Ascending aorta (tissue), 2 donors: ENCODE measurements around the gene ENPP3. TPM values are rescaled to one million over a fixed set of nuclear protein-coding genes. Genes with fewer than 3 reads are reported as not detected.

Experiments used
- DNase-seq, 2 donors: peaks; one replicate each; pipeline ENCODE4 v3.0.0-alpha.2; 2019; ENCODE audit warnings: low spot score in 2 of 2
- H3K27ac ChIP-seq, 2 donors: fragments of 200-600 bp; sonication (generic); one replicate each; pipeline ENCODE4 v1.5.1; 2016 to 2017; ENCODE audit warnings: mild to moderate bottlenecking in 1 of 2
- H3K27me3 ChIP-seq: fragments of 200-600 bp; sonication (generic); one replicate; pipeline ENCODE4 v1.5.1; 2017
- H3K36me3 ChIP-seq, 2 donors: fragments of 200-600 bp; sonication (generic); one replicate each; pipeline ENCODE4 v1.5.1; 2016
- H3K4me1 ChIP-seq, 2 donors: fragments of 200-600 bp; sonication (generic); one replicate each; pipeline ENCODE4 v1.5.1; 2016 to 2017; ENCODE audit warnings: mild to moderate bottlenecking in 1 of 2
- H3K4me3 ChIP-seq, 2 donors: fragments of 200-600 bp; sonication (generic); one replicate each; pipeline ENCODE4 v1.5.1; 2016 to 2017; ENCODE audit warnings: mild to moderate bottlenecking in 1 of 2
- H3K9me3 ChIP-seq, 2 donors: fragments of 200-600 bp; sonication (generic); one replicate each; pipeline ENCODE4 v1.5.1; 2016
- intact Hi-C: fragments of 100-400 bp; cut with DNase I; formaldehyde crosslinking; loops from one replicate; pipeline ENCODE4 v1.15.1; 2023
- total RNA-seq: library from RNA; depleted of rRNA; stranded (reverse); fragments of >200 nt; gene quantifications from one replicate; pipeline ENCODE4 v1.1.0, GENCODE V29; 2016
- TF ChIP-seq, protein P1 (sequence below), 3 experiments: fragments of 200-600 bp in 2 of 3; fragments of 450-650 bp in 1 of 3; sonication (generic) in 2 of 3; IDR thresholded peaks; one replicate each; pipeline ENCODE4 v1.5.1; 2016 to 2019; ENCODE audit warnings: antibody characterized with exemption in 3 of 3, mild to moderate bottlenecking in 1 of 3, moderate library complexity in 1 of 3

ENPP3 gene
- total RNA-seq, 1 donor from 2014 or later = not detected

DNA sequence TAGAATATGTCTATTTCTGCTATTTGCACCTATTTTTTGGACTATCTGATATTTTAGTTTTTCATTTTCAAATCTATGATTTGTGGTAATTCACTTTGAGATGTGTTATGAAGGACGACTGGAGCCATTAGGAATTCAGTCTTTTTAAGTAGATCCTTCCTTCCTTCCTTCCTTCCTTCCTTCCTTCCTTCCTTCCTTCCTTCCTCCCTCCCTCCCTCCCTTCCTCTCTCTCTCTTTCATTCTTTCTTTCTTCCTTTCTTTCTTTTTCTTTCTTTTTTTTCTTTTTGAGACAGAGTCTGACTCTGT is 124.6 kb downstream of the ENPP3 start:
- no peaks in the 10 kb centered on the region for H3K9me3 ChIP-seq
- no peak for DNase-seq
- H3K4me1 ChIP-seq = peaks cover 6 to 39% of the 10 kb centered on the region in 2 donors
- no peaks in the 10 kb centered on the region for H3K27me3 ChIP-seq
- peak overlapping the region; percentile 38 to 49 for H3K27ac ChIP-seq
- intact Hi-C loops = loop anchor here (5.0 kb wide), 3 partner anchors 46 to 191 kb away; partner anchors contain the start of genes CCN2 and ENPP1
- H3K4me3 ChIP-seq = no peak overlapping the region
- TF ChIP-seq, protein P1, sequence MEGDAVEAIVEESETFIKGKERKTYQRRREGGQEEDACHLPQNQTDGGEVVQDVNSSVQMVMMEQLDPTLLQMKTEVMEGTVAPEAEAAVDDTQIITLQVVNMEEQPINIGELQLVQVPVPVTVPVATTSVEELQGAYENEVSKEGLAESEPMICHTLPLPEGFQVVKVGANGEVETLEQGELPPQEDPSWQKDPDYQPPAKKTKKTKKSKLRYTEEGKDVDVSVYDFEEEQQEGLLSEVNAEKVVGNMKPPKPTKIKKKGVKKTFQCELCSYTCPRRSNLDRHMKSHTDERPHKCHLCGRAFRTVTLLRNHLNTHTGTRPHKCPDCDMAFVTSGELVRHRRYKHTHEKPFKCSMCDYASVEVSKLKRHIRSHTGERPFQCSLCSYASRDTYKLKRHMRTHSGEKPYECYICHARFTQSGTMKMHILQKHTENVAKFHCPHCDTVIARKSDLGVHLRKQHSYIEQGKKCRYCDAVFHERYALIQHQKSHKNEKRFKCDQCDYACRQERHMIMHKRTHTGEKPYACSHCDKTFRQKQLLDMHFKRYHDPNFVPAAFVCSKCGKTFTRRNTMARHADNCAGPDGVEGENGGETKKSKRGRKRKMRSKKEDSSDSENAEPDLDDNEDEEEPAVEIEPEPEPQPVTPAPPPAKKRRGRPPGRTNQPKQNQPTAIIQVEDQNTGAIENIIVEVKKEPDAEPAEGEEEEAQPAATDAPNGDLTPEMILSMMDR (IDR thresholded peaks at IDR 0.05) = no peak
- no peaks in the 10 kb centered on the region for H3K36me3 ChIP-seq

DNA sequence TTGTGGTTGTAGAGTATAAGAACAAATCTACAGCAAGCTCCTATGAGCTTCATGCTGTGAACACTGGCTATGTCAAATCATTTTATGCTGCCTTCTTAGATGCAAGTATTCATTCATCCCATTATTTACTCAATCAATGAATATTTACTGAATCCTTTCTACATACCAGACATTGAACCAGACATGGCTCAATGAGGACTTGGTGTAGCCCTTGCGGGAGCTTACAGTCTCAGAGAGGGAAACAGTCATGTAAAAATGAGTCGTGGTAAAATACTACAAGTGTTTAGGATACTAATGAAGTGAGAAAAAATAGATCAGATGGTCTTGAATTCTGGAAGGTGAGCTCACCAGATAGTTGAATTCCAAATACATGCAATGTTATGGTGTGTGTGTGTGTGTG is 125.9 kb downstream of the ENPP3 start:
- H3K4me1 ChIP-seq = peaks cover 6 to 45% of the 10 kb centered on the region in 2 donors
- intact Hi-C loops = loop anchor here (5.0 kb wide), 3 partner anchors 44 to 189 kb away; partner anchors contain the start of genes CCN2 and ENPP1

DNA sequence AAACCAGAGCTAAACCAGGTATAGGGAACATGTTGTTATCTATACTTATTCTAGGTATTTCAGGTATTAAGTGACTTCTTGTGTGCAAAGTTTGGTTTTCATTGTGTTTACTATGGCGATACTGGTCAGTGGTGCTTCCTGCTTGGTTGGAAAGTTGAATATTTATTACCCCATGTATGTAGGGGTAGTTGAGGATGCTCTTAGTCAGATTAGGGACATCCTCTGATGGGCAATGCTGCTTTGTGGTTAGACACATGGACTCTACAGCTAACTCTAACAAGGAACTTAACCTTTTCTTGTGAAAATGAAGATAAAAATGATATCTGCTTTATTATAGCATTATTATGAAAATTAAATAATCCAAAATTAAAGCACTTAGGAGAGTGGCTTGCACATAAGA is 126.6 kb downstream of the ENPP3 start:
- H3K27me3 ChIP-seq = no peaks in the 10 kb centered on the region
- intact Hi-C loops = loop anchor here (5.0 kb wide), 3 partner anchors 44 to 189 kb away; partner anchors contain the start of genes CCN2 and ENPP1
- DNase-seq = no peak
- H3K4me3 ChIP-seq = no peak overlapping the region
- H3K27ac ChIP-seq = peak overlapping the region in 1 of 2 donors; percentile 35
- H3K36me3 ChIP-seq = no peaks in the 10 kb centered on the region
- TF ChIP-seq, protein P1 (IDR thresholded peaks at IDR 0.05) = no peak
- H3K4me1 ChIP-seq = peaks cover 6 to 38% of the 10 kb centered on the region in 2 donors
- no peaks in the 10 kb centered on the region for H3K9me3 ChIP-seq

More for the DNA sequence above, 125.9 kb downstream of the ENPP3 start:
- TF ChIP-seq, protein P1 (IDR thresholded peaks at IDR 0.05) = no peak
- H3K36me3 ChIP-seq = no peaks in the 10 kb centered on the region
- DNase-seq = no peak
- no peaks in the 10 kb centered on the region for H3K27me3 ChIP-seq
- no peak overlapping the region for H3K4me3 ChIP-seq
- H3K27ac ChIP-seq = peak overlapping the region; percentile 0 to 49
- no peaks in the 10 kb centered on the region for H3K9me3 ChIP-seq

DNA sequence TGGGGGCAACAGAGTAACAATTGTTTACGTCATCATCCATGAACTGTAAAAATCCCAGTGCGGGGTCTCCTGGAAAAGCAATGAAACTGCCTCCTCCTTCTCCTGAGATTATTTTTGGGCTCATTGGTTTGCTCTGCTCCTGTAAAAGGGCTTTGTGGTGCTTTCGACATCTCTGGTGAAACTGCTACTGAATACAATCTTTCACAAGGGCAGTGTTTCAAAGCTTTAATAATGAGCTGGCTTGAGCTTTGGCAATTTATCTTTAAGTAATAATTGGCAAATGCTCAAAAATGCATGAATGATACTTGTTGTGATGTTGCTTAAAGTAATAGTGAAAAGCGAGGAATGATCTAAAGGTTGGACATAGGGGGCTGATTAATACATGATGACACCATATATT is 127.2 kb downstream of the ENPP3 start:
- H3K4me1 ChIP-seq = peaks cover 4 to 37% of the 10 kb centered on the region in 2 donors
- TF ChIP-seq, protein P1 (IDR thresholded peaks at IDR 0.05) = no peak
- no peaks in the 10 kb centered on the region for H3K27me3 ChIP-seq
- H3K27ac ChIP-seq = no peak overlapping the region
- H3K36me3 ChIP-seq = no peaks in the 10 kb centered on the region
- H3K4me3 ChIP-seq = no peak overlapping the region
- intact Hi-C loops = loop anchor here (5.0 kb wide), 3 partner anchors 43 to 188 kb away; partner anchors contain the start of genes CCN2 and ENPP1
- no peak for DNase-seq
- no peaks in the 10 kb centered on the region for H3K9me3 ChIP-seq

DNA sequence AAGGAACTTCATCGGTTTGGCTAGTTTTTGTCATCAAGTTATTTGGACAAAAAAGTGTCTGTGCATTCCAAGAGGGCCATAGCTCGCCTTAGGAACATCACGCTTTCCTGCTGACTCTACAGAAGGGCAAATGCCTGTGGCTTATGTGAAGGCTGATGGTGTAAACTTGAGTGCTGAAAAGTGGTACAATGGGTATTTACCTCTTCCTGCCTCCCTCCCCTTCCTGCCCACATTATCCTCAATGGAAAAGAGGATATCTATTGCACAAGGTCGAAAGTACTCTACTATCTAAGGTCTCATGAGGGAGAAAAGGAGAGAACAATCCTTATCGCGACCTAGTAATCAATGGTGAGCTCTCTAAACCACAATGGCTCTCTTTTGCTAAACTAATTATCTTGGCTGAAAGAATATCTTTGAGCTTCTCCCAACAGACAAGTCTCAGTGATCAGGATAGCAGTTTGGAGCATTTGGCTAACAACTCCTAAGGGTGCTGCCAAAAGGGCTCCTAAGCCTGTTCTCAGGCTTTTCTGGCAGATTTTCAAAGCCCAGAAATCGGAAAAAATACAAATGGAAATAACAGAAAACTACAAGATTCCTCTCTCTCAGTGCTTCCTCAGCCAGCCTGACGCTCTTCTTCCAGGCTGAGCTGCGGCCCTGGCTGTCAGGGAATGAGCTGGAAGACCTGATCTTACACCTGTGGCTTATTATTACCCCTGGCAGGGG is 128.1 kb downstream of the ENPP3 start:
- H3K9me3 ChIP-seq = no peaks in the 10 kb centered on the region
- no peaks in the 10 kb centered on the region for H3K36me3 ChIP-seq
- intact Hi-C loops = no loop called here
- DNase-seq = no peak
- no peak overlapping the region for H3K4me3 ChIP-seq
- TF ChIP-seq, protein P1 (IDR thresholded peaks at IDR 0.05) = no peak
- peaks cover 3 to 34% of the 10 kb centered on the region in 2 donors for H3K4me1 ChIP-seq
- H3K27me3 ChIP-seq = no peaks in the 10 kb centered on the region
- peak overlapping the region; percentile 82 to 84 for H3K27ac ChIP-seq
